Retinal pigment epithelial cell (primary cell): ENCODE data around the gene ADH1B.
"Not testable (repeated sequence)": the region's sequence is repeated elsewhere in the genome, so short reads cannot be mapped to it uniquely, and the experiment has no call there.

Source experiments
- DNase-seq: peaks from one replicate; pipeline ENCODE4 v3.0.0-alpha.2; 2010; ENCODE audit warnings: low read depth
- H3K4me3 ChIP-seq: 2 replicates; pipeline ENCODE4 v1.5.1; 2011; ENCODE audit warnings: mild to moderate bottlenecking, low read length, control low read depth, moderate library complexity
- CTCF ChIP-seq: conservative IDR thresholded peaks from 2 replicates; pipeline ENCODE4 v1.5.1; 2011; ENCODE audit warnings: low read depth, low read length, control low read depth, inconsistent platforms

Gene ADH1B

DNA sequence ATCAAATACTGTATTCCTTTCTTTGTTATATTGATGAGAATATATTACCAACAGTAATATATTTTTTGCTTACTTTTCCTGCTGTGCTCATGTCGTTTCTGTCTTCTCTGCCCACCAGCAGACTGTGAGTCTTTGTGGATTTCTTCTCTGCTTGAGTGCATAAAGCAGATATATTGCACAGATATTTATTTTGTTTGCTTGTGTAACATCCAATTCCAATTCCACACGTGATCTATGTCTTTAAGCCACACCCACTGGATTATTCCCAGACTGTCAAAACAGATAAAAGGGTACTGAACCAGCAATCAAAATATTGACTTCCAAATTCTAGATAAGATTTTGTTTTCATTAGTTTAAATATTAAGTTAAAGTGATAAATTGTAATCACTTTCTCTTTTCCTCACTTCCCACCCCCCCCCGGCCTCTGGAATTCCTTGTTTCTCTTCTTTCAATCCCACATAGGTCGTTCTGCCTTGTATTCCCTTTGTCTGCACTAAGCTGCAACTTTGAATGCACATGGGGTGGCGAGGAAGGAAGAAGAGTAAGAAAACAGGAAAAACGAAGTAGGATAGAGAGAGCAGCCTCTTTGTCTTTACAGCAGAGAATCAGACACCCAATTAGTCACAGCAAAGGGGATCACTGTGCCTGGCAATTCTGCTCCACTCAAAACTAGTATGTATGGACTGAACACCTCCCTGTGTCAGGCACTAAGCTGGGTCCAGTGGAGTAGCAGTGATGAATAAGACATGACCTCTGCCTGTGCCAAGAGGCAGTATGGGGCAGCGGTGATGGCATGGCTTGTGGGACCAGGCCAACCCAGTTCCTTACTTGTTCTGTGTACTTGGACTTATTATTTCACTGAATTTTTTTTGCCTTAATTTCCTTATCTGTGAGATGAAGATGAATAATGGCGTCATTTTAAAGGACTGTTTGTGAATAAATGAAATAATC is at the start of gene ADH1B:
ADH1B (minus strand) TSS at position 161 of the 951 bp plus-strand sequence; CDS start at position 91, 70 bp downstream.
- no peak for DNase-seq
- no peak for TF ChIP-seq CTCF
- H3K4me3 ChIP-seq: no peak within 1 kb of the TSS

GRCh38 chr4:99367817-99368216 is 46.6 kb upstream of the ADH1B start:
- not testable (repeated sequence) for H3K4me3 ChIP-seq, DNase-seq

DNA sequence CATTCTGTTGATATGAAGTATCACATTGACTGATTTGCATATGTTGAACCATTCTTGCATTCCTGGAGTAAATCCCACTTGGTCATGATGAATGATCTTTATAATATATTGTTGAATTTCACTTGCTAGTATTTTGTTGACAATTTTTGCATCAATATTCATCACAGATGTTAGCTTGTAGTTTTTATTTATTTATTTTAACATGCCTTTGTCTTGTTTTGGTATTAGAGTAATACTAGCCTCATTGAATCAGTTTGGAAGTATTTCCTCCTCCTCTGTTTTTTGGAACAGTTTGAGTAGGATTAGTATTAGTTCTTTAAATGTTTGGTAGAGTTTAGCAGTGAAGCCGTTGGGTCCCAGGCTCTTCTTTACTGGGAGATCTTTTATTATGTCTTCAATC is 45.3 kb upstream of the ADH1B start:
- TF ChIP-seq CTCF: no peak
- H3K4me3 ChIP-seq: no peak overlapping the region
- no peak for DNase-seq

DNA sequence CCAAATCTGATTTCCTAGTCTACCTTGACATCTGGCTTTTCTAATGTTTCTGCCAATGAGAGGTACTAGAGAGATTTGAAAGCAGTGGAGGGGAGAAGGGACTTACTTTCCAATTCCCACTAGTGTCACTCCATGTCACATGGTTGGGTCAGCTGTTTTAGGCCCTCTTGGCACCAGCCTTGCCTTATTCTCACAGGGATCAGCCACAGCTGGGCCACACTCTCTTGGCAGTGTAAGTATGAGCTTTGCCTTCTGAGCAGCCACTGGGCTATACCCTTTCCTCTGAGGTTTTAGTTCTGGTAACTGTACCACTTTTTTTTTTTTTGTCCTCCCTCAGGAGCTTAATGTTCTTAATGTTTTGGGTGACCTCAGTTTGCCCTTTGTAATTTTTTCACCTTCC is 41.6 kb upstream of the ADH1B start:
- no peak for TF ChIP-seq CTCF
- no peak overlapping the region for H3K4me3 ChIP-seq
- no peak for DNase-seq

DNA sequence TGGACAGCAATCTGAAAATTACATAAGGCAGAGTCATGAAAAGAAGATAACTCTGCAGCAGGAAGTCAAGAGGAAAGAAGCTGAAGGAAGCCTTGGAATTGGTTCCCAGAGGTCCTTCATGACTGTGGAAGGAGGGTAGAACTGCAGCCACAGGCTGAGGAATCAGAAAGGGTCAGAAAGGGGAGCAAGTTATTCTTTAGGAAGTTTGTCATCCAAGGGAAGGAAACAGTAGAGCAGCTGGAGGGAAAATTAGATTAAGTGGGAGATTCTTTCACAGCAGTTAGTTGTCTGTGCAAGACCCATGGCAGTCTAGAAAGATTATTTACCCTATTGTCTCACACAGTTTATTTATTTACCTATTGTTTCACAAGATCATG is 40.7 kb upstream of the ADH1B start:
- DNase-seq: no peak
- no peak overlapping the region for H3K4me3 ChIP-seq
- TF ChIP-seq CTCF: no peak

- no peak for DNase-seq
- H3K4me3 ChIP-seq: no peak overlapping the region
- TF ChIP-seq CTCF: no peak
Measured at GRCh38 chr4:99361268-99361898, 40.2 kb upstream of the ADH1B start.

GRCh38 chr4:99359480-99360204 is 38.4 kb upstream of the ADH1B start:
- no peak for TF ChIP-seq CTCF
- DNase-seq: no peak
- no peak overlapping the region for H3K4me3 ChIP-seq
